NK-92 treated with Interleukin-12 subunit alpha and Interleukin-12 subunit beta, amount 100 ng/mL, for 24 hours (cell line): ENCODE results near the gene TNFAIP6.
"Not testable (repeated sequence)": the region's sequence is repeated elsewhere in the genome, so short reads cannot be mapped to it uniquely, and the experiment has no call there.

ENCODE experiments used
- DNase-seq: peaks from one replicate; lab custom pipeline; 2025; lab: John Stamatoyannopoulos, UW

Gene TNFAIP6, protein sequence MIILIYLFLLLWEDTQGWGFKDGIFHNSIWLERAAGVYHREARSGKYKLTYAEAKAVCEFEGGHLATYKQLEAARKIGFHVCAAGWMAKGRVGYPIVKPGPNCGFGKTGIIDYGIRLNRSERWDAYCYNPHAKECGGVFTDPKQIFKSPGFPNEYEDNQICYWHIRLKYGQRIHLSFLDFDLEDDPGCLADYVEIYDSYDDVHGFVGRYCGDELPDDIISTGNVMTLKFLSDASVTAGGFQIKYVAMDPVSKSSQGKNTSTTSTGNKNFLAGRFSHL

DNA sequence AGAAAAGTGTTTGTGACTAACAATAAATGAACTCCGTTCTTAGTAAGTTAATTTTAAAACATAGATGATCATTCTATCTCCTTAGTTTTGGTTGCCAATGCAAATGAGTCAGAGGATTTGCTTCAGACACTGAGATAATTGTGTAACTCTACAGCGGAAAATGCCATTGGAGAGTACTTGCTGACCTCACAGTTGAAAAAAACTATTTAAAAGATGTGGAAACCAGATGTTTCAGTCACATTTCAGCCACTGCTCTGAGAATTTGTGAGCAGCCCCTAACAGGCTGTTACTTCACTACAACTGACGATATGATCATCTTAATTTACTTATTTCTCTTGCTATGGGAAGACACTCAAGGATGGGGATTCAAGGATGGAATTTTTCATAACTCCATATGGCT, at the start of gene TNFAIP6:
TNFAIP6 (plus strand) TSS at position 234 of the 400 bp plus-strand sequence; CDS start at position 309, 75 bp downstream.
- no peak for DNase-seq

- DNase-seq: not testable (repeated sequence)
These were observed 47.1 kb upstream of the TNFAIP6 start for GRCh38 chr2:151310313-151310712.

- not testable (repeated sequence) for DNase-seq
These were observed 45.0 kb upstream of the TNFAIP6 start for GRCh38 chr2:151312440-151312839.

- no peak for DNase-seq
These were observed 42.0 kb upstream of the TNFAIP6 start for GRCh38 chr2:151315381-151315903.

- DNase-seq: no peak
These were observed 31.8 kb upstream of the TNFAIP6 start for GRCh38 chr2:151325581-151326095.

- no peak for DNase-seq
These were observed 30.8 kb upstream of the TNFAIP6 start for GRCh38 chr2:151326554-151326953.

DNA sequence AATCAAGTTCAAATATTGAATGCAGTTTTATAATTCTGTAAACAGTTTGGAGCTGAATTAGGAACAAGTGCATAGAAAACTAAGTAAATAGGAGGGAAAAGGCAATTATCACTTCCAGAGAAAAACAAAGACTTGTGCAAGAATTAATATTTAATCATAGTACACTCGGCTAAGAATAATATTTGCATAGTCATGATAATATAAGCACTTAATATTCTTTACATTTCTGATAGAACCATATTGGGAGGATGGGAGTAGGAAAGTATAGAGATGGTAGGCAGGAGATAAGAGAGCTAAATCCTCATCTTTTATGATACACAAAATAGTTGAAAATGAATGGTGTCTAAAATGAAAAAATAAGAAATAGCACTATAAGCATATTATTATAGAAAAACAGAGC, 27.4 kb upstream of the TNFAIP6 start:
- no peak for DNase-seq

- no peak for DNase-seq
These were observed 24.3 kb upstream of the TNFAIP6 start for GRCh38 chr2:151333083-151333482.

DNA sequence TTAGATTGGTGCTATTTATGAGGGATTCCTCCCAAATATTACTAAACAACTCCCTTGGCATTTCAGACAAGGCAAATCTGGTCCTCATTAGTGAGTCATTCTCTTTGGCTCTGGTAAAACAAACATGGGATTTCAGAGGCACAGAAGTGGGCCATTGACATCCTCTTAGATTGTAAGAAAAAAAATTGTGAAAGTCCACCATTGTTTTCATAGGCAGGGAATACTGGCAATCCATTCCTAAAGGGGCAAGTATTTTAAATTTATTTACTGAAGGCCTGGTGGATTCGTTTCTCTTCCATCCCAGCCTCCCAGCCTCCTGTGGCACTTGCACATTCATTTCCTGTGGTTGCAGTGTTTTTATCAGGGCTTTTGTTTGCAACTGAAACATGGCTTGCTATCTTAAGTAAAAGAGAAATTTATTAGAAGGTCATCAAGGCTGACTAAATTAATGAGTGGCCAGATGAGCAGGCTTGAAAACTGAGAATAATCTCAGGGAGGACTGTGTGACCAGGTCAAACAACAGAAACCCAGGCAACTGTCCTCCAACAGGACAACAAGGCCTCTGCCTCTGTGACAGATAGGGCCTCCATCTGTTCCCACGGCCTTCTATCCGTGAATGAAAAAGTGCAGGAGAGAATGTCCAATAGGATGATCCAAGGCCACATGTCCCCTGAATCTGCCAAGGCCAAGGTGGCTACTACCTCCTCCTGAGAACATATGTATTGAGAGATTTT, 23.1 kb upstream of the TNFAIP6 start:
- DNase-seq: no peak

DNA sequence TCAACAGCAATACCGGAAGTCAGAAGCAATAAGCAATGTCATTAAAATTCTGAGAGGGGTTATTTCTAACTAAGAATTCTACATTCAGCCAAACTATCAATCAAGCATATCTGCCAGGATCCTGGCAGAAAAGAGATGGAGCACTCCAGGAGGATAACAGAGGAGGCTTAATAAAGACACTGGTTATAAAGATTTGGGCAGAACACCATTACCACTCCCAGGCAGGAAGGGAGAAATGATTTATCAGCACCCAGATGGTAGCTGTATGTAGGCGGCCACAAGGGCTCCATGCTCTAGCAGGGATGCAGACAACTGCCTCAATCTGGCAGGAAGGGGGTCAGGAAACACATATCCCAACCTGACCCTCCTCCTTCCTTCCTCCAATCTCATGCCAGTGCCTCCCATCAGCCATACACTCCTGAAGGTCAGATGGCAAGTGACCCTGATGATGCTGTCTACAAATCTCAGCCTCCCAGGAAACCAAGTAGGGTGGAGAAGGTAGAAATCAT, 20.5 kb upstream of the TNFAIP6 start:
- DNase-seq: no peak

GRCh38 chr2:151337643-151338042, 19.7 kb upstream of the TNFAIP6 start:
- no peak for DNase-seq

DNA sequence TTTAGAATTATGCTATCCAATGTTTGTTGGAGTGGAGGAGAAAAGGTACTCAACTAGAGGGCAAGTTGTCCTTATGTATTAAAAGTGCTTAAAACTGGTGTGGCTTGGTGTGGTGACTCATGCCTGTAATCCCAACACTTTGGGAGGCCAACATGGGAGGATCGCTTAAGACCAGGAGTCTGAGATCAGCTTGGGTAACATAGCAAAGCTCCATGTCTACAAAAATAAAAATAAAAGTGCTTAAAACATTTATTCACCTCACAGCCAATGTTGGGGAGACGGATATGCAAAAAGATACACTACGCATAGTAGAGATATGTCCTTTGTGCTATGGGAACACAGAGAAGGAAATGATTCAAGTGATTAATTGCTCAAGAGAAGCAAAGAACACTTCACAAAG, 19.3 kb upstream of the TNFAIP6 start:
- no peak for DNase-seq

DNA sequence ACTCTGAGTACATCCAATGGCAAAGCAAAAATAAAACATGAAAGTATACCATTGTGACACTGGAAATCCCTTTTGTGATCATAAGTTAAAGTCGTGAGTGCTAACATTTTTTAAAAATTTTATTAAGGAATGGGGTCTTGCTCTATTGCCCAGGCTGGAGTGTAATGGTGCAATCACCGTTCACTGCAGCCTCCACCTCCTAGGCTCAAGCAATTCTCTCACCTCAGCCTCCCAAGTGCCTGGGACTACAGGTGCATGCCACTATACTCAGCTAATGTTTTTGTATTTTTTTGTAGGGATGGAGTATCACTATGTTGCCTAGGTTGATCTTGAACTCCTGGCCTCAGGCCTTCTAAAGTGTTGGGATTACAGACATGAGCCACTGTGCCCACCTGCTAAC, 14.3 kb upstream of the TNFAIP6 start:
- DNase-seq: no peak

DNA sequence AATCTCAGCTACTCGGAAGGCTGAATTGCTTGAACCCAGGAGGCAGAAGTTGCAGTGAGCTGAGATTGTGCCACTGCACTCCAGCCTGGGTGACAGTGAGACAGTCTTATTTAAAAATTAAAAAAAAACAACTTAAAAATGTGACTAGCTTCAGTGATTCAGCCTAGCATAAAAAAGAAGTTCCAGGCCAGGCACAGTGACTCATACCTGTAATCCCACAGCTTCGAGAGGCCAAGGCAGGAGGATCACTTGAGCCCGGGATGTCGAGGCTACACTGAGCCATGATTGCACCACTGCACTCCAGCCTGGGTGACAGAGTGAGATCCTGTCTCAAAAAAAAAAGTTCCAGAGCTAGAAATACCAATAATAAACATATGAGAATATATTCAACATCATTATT, 13.2 kb upstream of the TNFAIP6 start:
- DNase-seq: not testable (repeated sequence)

DNA sequence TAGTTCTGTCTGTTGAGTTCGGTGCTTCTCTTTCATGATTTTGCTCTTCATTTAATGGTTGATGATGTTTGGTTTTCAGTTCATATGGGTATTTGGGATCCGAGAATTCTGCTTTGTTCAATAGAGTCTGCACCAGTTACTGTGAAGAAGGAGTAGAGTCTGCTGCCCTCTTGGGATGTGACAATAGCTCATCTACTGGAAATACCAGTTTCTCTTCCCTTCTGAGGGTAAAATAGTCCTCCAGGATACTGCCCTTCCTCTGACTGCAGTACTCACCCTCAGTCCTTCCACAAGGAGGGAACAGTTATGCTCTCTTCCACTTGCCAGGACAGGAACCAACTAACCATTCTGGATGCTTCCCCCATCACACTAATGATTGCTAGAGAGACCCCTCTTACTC, 12.5 kb upstream of the TNFAIP6 start:
- DNase-seq: no peak

- DNase-seq: no peak
These were observed 10.1 kb upstream of the TNFAIP6 start for GRCh38 chr2:151347294-151347693.

GRCh38 chr2:151347906-151348305, 9.5 kb upstream of the TNFAIP6 start:
- DNase-seq: no peak

GRCh38 chr2:151350579-151351195, 6.7 kb upstream of the TNFAIP6 start:
- no peak for DNase-seq

- DNase-seq: no peak
These were observed 3.4 kb upstream of the TNFAIP6 start for GRCh38 chr2:151353995-151354394.

- no peak for DNase-seq
These were observed 2.6 kb upstream of the TNFAIP6 start for GRCh38 chr2:151354807-151355206.

DNA sequence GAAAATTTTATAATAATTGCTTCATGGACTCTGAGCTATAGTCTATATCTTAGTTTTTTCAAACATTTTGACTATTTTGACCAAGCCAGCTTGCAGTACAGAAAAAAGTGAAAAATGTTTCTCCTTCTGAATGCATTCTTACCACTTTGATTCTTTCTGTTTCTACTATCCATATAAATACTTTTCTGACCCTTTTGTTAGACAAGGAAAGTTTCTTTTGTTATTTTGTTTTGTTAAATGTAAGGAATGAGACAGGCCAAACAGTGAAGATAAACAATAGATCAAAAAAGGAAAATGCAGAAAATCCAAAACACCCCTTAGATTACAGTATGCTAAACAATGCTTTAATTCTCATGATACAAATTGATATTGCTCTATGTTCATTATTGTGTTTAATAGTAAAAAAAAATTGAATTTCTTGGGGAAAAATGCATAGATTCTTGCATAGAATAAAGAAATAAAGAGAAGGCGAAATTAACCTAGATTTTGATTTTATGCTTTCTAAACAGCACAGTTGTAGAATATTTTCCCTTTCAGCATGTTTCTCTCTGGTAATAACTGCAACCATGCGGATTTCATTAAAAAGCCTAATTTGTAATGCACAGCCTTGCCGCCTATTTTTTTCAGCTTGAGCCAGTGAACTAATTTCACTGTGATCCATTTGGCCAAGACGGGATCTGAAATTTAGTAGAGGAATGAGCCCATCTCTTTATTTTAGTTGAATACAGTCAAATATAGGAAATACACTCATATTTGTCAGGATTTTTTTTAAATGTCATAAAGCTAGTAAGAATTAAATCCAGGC, 976 bp downstream of the TNFAIP6 start:
- DNase-seq: no peak
